Measurements from ENCODE around the gene MTF2.
"Not testable (repeated sequence)": the region's sequence is repeated elsewhere in the genome, so short reads cannot be mapped to it uniquely, and the experiment has no call there.

MTF2 gene

DNA sequence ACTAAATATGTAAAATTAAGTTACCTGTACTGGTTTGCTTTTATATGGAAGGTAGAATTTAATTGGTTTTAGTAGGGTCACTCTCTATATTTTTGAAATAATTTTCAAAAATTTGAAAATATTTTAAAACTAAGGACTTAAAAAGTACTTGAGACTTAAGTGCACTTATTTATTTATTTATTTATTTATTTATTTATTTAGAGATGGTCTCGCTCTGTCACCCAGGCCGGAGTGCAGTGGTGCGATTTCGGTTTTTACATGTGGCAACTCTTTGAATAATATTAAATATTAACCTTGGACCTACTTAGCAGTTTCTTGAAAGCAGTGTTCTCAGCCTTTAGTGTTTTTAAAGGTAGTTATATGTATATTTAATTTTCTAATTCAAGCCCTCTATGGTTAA is 64.7 kb downstream of the MTF2 start:
- DNase-seq, result no peak

DNA sequence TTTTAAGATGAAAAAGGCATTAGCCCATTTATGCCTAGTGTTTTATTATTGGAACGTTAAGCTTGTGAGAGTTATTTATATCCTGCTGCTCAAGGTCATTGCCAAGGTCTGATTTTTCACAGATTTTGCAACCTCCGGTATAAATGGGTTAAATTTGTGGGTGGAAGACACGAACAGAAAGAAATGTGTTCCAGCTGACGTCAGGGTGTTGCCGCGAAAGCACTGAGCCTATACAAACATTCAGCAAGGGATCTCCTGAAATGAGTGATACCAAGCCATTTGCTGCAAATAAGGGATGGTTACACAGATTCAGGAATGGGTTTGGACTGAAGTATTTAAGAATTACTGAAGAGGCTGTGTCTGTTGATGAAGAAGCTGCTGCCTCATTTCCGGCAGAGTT is 68.9 kb downstream of the MTF2 start:
- no peak for DNase-seq

DNA sequence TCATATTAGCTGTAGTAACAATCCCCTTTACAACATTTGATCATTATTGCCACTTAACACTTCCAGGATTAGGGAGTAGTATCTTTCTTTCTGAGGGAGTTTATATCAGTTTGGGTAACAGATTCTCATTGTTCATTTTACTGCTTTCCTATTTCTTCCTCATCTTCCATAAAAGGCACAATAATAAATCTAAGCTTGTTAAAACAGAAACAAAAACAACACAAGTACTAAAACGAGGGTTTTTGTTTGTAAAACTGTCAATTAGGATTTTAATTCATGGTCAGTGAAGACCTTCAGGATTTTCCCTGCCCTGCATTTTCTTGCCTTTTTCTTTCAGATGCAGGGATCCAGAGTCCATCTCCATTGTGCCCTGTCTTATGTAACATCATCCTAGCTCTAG is 71.6 kb downstream of the MTF2 start:
- no peak for DNase-seq

DNA sequence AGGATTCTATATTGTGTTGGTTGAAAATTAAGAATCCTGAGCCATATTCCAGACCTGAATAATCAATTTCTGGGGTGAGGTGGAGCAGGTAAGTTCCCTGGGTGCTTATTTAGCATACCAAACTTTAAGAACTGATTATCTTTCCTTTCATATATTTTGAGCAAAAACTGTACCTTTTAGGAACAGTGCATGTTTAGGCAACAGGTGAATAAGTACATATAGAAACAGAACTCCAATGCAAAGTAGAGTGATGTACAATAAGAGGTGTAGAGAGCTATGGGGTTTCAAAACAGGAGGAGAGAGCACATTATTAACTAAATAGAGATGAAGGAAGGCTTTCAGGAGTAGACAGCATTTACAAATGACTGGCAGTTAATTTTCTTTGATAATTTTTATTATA is 72.4 kb downstream of the MTF2 start:
- no peak for DNase-seq

DNA sequence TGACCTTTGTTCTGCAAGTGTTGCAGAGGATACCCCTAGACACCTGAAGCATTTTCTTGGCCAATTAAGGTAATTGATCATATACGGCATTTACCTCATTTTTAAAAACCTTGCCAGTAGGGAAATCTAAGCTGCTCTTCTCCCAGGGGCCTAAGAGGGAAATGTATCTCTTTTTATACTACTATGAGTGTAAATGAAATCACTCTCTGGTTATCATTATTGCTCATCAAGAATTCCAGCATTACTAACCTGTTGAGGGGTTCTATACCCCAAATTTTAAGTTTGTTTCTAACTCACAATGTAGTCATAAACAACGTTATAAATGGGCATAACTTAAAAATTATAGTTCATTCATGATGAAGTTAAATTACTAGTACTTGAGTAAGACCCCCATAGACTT is 73.8 kb downstream of the MTF2 start:
- DNase-seq, result no peak

DNA sequence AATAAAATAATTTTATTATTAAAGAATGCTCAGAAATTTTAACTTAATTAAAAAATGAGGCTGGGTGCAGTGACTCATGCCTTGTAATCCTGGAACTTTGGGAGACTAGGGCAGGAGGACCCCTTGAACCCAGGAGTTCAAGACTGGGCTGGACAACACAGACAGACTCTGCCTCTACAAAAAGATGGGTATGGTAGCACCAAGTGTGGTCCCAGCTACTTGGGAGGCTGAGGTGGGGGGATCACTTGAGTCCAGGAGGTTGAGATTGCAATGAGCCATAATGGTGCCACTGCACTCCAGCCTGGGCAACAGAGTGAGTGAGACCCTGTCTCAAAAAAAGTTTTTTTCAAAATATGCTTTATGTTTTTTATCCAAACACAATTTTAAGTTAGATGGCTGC is 75.8 kb downstream of the MTF2 start:
- DNase-seq, result no peak

DNA sequence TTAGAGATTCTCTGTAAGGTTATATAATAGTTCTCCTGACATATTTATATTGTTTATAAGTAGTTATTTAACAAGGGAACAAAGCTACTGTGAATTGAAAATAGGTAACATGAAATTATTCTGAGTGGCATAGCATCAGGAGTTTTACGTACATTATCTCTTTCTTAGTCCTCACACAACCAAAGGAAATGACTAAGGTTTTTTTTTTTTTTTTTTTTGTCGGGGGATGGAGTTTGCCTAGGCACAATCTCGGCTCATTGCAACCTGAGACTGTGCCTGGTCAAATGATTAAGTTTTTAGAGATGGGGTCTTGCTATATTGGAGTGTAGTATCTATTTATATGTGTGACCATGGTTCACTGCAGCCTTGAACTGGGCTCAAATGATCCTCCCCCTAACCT is 76.3 kb downstream of the MTF2 start:
- peak; percentile 65 for DNase-seq

DNA sequence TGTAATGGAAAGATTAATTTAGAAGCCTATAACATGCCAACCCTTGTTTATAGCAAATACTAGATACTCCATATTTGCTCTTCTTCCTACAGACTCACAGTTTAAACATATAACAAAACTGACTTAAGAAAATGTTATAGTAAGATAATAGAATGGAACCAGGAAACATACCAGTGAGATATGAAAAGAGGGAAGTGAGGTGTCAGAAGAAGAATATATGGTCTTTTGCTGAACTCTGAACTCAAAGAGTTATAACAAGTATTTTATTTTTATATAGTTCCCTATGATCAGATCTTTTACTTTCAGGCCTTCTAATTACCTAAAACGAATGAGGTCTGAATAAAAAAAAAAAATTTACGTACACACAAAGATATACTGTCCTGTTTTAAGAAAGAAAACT is 80.3 kb downstream of the MTF2 start:
- DNase-seq, result peak; percentile 49

DNA sequence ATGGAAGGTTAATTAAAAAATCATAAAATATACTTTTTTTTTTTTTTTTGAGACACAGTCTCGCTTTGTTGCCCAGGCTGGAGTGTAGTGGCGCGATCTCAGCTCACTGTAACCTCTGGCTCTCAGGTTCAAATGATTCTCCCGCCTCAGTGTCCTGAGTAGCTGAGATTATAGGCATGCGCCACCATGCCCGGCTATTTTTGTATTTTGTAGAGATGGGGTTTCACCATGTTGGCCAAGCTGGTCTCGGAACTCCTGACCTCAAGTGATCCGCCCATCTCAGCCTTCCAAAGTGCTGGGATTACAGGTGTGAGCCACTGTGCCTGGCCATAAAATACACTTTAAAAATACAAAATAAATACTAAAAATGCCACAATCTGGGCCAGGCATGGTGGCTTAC is 84.2 kb downstream of the MTF2 start:
- not testable (repeated sequence) for DNase-seq

DNA sequence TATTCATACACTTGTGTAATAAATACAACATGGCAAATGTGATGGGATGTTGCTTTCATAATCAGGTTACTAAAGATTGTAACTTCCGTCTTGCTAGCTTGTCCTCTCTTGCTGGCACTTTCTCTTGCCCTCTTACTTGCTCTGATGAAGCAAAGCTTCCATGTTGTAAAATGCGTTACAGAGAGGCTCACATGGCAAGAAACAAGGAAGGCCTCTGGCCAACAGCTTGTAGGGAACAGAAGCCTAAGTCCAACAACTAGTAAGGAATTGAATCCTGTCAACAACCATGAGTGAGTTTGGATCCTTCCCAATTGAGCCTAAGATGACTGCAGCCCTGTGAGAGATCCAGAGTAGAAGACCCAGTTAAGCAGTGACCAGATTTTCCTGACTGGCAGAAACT is 85.7 kb downstream of the MTF2 start:
- no peak for DNase-seq

DNA sequence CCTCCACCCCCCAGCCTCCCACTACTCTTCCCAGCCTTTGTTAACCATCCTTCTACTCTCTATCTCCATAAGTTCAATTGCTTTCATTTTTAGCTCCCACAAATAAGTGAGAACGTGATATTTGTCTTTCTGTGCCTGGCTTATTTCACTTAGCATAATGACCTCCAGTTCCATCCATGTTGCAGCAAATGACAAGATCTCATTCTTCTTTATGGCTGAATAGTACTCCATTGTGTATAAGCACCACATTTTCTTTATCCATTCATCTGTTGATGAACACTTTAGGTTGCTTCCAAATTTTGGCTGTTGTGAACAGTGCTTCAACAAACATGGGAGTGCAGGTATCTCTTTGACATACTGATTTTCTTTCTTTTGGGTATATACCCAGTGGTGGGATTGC is 86.8 kb downstream of the MTF2 start:
- DNase-seq, result not testable (repeated sequence)

DNA sequence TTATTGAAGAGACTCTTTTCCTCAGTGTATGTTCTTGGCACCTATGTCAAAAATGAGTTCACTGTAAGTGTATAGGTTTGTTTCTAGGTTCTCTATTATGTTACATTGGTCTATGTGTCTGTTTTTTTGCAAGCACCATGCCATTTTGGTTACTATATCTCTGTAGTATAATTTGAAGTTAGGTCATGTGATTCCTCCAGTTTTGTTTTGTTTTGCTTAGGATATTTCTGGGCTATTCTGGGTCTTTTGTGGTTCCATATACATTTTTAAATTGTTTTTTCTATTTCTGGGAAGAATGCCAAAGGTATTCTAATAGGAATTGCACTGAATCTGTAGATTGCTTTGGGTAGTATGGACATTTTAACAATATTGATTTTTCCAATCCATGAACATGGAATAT is 87.9 kb downstream of the MTF2 start:
- no peak for DNase-seq

DNA sequence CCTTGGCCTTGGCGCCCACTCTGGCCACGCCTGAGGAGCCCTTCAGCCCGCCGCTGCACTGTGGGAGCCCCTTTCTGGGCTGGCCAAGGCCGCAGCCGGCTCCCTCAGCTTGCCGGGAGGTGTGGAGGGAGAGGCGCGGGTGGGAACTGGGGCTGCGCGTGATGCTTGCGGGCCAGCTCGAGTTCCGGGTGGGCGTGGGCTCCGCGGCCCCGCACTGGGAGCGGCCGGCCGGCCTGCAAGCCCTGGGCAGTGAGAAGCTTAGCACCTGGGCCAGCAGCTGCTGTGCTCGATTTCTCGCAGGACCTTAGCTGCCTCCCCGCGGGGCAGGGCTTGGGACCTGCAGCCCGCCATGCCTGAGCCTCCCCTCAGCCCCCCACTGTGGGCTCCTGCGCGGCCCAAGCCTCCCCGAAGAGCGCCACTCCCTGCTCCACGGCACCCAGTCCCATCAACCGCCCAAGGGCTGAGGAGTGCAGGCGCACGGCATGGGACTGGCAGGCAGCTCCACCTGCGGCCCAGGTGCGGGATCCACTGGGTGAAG is 91.1 kb downstream of the MTF2 start:
- not testable (repeated sequence) for DNase-seq

DNA sequence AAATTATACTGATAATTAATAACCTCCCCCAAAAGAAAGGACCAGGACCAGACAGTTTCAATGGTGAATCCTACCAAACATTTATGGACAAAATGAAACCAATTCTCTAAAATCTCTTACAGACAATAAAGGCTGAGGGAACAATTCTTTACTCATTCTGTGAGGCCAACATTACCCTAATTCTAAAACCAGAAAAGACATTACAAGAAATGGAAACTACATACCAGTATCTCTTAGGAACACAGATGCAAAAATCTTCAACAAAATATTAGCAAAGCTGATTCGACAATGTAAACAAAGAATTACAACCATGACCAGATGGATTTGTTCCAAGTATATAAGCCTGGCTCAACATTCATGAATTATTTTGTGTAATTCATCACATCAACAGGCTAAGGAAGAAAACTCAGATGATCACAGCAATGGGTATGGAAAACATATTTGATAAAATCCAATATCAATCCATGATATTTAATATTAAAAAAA is 92.5 kb downstream of the MTF2 start:
- no peak for DNase-seq

DNA sequence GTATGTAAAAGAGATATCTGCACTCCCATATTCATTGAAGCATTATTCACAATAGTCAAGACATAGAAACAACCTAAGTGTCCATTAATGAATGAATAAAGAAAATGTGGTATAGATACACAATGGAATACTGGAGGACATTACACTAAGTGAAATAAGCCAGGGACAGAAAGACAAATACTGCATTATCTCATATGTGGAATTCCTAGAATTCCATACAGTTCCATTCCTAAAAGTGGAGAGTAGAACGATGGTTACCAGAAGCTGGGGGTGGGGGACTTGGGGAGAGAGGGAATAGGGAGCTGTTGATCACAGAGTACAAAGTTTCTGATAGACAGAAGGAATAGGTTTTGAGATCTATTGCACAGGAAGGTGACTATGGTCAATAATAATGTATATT is 93.7 kb downstream of the MTF2 start:
- no peak for DNase-seq

DNA sequence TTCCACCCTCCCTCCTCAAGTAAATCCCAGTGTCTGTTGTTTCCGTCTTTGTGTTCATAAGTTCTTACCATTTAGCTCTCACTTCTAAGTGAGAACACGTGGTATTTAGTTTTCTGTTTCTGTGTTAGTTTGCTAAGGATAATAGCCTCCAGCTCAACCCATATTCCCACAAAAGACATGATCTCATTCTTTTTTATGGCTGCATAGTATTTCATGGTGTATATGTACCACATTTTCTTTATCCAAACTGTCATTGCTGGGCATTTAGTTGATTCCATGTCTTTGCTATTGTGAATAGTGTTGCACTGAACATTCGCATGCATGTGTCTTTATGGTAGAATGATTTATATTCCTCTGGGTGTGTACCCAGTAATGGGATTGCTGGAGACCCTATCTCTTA is 95.6 kb downstream of the MTF2 start:
- not testable (repeated sequence) for DNase-seq

DNA sequence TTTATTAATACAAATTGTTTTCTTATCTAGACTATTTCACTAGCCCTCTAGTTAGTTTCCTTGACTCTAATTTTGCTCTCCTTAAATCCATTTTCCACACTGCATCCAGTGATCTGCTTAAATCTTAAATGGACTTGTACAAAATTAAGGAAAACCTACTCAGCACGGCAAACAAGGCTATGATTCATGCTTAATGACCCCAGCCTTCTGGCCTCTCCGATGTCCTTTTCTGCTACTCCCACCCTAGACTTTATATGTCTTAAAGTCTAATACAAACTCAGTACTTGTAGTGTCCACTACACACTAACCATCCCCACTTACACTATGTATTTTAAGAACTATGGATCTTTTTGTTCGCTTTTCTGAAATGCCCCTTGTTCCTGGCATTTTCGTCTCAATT is 98.9 kb downstream of the MTF2 start:
- DNase-seq, result no peak

DNA sequence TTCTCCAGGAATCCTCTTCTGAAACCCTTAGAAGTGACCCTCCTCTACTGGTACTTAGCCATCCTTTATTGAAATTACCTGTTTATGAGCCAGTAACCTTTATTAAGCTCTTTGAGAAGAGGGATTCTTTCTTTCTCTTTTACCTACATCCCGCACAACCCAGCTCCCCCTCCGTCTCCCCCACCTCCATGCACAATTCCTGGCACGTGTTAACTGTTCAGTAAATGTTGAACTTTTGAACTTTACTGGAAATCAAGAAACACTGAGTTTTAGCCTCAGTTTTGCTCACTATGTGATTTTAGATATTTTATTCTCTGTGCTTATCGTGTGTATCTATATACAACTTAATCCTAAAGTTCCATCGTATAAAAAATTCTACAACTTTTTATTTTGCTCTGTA is 99.3 kb downstream of the MTF2 start:
- DNase-seq, result no peak

DNA sequence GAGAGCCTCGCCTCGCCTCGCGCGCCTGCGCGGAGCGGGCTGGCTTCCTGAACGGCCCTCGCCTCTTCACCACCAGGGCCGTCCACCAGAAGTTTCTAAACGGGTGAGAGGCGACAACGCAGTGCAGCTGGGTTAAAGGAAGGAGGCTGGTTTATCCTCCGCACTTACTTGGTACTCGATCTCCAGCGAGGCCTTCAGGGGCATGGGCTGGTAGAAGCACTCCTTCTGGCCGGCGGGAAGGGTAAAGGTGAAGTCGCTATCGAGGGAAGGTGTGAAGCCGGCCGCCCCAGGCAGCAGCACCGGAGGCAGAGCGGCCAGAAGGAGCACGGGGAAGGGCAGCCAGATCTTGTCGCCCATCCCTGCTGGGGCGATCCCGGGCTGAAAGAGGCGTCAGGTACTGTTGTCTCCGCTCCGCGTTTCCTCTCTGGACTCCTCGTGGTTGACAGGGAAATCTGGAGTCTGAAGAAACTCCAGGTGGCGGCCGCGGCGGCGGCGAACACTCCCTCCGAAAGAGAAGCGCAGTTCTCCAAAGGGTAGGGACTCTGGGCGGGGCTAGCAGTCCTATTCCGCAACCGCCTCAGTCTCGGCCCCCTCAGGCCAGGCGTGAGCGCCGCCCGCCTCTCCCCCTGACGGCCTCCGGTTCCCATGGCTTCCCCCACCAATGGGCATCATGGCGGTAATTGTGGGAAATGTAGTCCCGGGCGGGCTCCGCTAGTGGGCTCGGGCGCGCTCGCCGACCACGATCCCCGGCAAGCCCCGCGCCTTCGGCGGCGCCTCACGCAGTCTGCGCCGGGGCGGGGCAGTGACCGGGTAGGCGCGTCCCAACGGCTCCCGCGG is 101.0 kb downstream of the MTF2 start, which contains the start of gene TMED5:
Gene TMED5, minus strand, starts transcription at position 528 of the 837 bp plus-strand sequence. Its CDS starts 171 bp downstream, at position 357.
- peak; percentile 99 for DNase-seq

DNA sequence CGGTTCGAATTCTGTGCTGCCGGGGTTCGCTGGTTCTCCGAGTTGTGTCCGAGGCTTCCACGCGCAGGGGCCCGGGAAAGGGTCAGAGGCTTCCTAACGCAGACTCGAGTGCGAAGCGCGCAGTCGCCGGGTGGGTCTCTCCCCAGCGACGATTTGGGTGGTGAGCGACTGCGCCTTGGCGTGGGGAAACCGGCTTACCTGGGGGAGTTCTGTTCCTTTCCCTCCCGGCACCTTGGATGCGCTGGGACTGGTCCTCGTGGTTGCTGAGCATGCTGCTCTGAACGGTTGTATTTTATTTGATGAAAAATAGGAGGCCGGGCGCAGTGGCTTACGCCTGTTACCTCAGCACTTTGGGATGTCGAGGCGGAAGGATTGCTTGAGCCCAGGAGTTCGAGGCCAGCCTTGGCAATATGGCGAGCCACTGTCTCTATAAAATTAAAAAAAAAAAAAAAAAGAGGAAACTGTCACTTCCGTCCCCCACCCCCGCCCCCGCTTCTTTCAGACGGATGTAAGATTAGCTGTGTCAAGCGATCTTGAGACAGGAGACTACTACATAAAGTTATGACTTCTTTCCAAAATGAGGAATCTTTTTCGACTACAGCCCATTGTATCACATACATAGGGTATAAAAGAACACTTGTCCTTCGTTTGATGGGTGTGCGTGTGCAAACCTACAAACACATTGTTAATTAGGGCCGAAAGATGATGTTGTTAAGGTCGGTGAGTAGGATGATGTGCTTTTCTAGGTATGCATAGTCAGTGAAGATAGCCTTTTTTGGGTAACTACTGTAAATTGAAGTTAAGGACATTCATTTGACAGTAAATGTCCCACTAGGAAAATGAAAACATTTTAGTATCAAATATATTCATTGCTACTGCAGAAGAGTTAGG is 101.9 kb downstream of the MTF2 start, which contains the start of gene CCDC18:
Gene CCDC18, plus strand, starts transcription at position 2 of the 891 bp plus-strand sequence. CDS start 2,638 bp downstream, outside the sequence.
- DNase-seq, result peak; percentile 93

DNA sequence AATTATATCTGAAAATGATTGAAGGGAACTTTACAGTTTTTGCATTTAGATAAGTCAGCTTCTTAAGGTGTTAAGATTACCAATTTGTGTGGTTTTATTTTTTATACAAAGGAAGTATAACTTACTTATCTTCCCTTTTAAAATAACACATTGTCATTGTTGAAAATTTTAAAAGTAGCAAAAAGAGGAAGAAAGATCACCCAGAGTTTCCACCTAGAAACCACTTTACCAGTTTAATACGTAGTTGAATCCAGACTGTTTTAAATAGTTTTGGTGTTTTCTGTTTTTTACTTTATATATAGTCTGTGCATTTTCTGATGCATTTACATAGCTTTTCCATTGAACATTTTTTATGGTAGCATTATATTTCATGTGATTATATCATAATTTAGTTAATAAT is 107.6 kb downstream of the MTF2 start:
- DNase-seq, result peak; percentile 89

All from hematopoietic multipotent progenitor cell treated with erythropoietin and hydrocortisone succinate and interleukin-3 and kit ligand, for 4 days (in vitro differentiated cells).